Endothelial cell (in vitro differentiated cells): Measurements from ENCODE around the gene KCTD18. TPM values are rescaled to one million over a fixed set of nuclear protein-coding genes. Genes with fewer than 3 reads are reported as not detected.

Experiments used
- DNase-seq: peaks from one replicate; pipeline ENCODE4 v3.0.0; 2021; ENCODE audit warnings: low spot score
- H3K27ac Mint-ChIP-seq: one replicate; pipeline ENCODE4 v1.8.0; 2021; ENCODE audit warnings: mixed read lengths, inconsistent platforms; ENCODE audit not compliant: unreplicated experiment
- H3K27me3 Mint-ChIP-seq: one replicate; pipeline ENCODE4 v1.8.0; 2021; ENCODE audit warnings: mild to moderate bottlenecking, moderate library complexity, mixed read lengths, inconsistent platforms; ENCODE audit not compliant: unreplicated experiment
- H3K36me3 Mint-ChIP-seq: one replicate; pipeline ENCODE4 v1.8.0; 2021; ENCODE audit warnings: mild to moderate bottlenecking, low read depth, mixed read lengths, inconsistent platforms; ENCODE audit not compliant: unreplicated experiment
- H3K4me1 Mint-ChIP-seq: one replicate; pipeline ENCODE4 v1.8.0; 2021; ENCODE audit warnings: mild to moderate bottlenecking, mixed read lengths, inconsistent platforms; ENCODE audit not compliant: unreplicated experiment
- H3K4me3 Mint-ChIP-seq: one replicate; pipeline ENCODE4 v1.8.0; 2021; ENCODE audit warnings: mild to moderate bottlenecking, mixed read lengths, inconsistent platforms; ENCODE audit not compliant: unreplicated experiment
- H3K9me3 Mint-ChIP-seq: one replicate; pipeline ENCODE4 v1.8.0; 2021; ENCODE audit warnings: mixed read lengths, inconsistent platforms; ENCODE audit not compliant: unreplicated experiment
- CTCF ChIP-seq: fragments of 200-600 bp; sonication (generic); IDR thresholded peaks from one replicate; pipeline ENCODE4 v1.5.0; 2021; ENCODE audit warnings: antibody characterized with exemption; ENCODE audit not compliant: unreplicated experiment
- total RNA-seq: library from RNA; stranded (reverse); fragmentation: NEBNext Ultra II Directional; extraction: Animal tissue kit (Norgen Biotek cat#: 25700); gene quantifications from one replicate; pipeline ENCODE4 v1.2.1, GENCODE V29; 2021; ENCODE audit not compliant: unreplicated experiment

The KCTD18 gene
- total RNA-seq, 1 donor from 2014 or later: 6.4 TPM

GRCh38 chr2:200454927-200455801 lies 54.7 kb downstream of the KCTD18 start:
- H3K36me3 Mint-ChIP-seq: peaks cover 23% of the 10 kb centered on the region
- H3K27me3 Mint-ChIP-seq: peaks cover 2% of the 10 kb centered on the region
- H3K4me3 Mint-ChIP-seq: no peak overlapping the region
- TF ChIP-seq CTCF: no peak
- no peak for DNase-seq
- no peak overlapping the region for H3K27ac Mint-ChIP-seq
- H3K4me1 Mint-ChIP-seq: peaks cover 17% of the 10 kb centered on the region
- no peaks in the 10 kb centered on the region for H3K9me3 Mint-ChIP-seq

GRCh38 chr2:200453853-200454534 lies 55.9 kb downstream of the KCTD18 start:
- Mint-ChIP-seq H3K27ac (no peak overlapping the region), H3K9me3 (no peaks in the 10 kb centered on the region), H3K27me3 (peaks cover 2% of the 10 kb centered on the region), H3K4me3 (no peak overlapping the region), H3K4me1 (peaks cover 17% of the 10 kb centered on the region), H3K36me3 (peaks cover 23% of the 10 kb centered on the region)
- TF ChIP-seq CTCF: no peak
- no peak for DNase-seq

- Mint-ChIP-seq H3K4me3 (no peak overlapping the region), H3K9me3 (no peaks in the 10 kb centered on the region), H3K36me3 (peaks cover 23% of the 10 kb centered on the region), H3K4me1 (peaks cover 17% of the 10 kb centered on the region), H3K27me3 (peaks cover 2% of the 10 kb centered on the region), H3K27ac (no peak overlapping the region)
- no peak for DNase-seq
- no peak for TF ChIP-seq CTCF
Measured at GRCh38 chr2:200453142-200453852, 56.6 kb downstream of the KCTD18 start.

- no peak for TF ChIP-seq CTCF
- Mint-ChIP-seq H3K4me3 (no peak overlapping the region), H3K9me3 (no peaks in the 10 kb centered on the region), H3K36me3 (peaks cover 23% of the 10 kb centered on the region), H3K27ac (no peak overlapping the region), H3K4me1 (peaks cover 17% of the 10 kb centered on the region), H3K27me3 (peaks cover 2% of the 10 kb centered on the region)
- DNase-seq: no peak
Measured at GRCh38 chr2:200452377-200452776, 57.5 kb downstream of the KCTD18 start.
